Vagina (tissue), 2 donors: Measurements from ENCODE around the gene IL18.
A peak's percentile ranks its signal among the peaks of the same experiment; 100 is the strongest.

ENCODE experiments used
- POLR2A ChIP-seq, 2 donors: fragments of 450-650 bp; IDR thresholded peaks; one replicate each; pipeline ENCODE4 v1.6.1; 2017; ENCODE audit warnings: antibody characterized with exemption in 2 of 2, mild to moderate bottlenecking in 2 of 2, moderate library complexity in 2 of 2
- POLR2AphosphoS5 ChIP-seq, 2 donors: sonication (generic); formaldehyde crosslinking; IDR thresholded peaks; one replicate each; pipeline ENCODE4 v1.9.0; 2017; ENCODE audit warnings: antibody characterized with exemption in 2 of 2, mild to moderate bottlenecking in 2 of 2, low read depth in 1 of 2; ENCODE audit not compliant: insufficient read depth in 1 of 2
- TF ChIP-seq, protein P1 (sequence below), 3 experiments: fragments of 450-650 bp in 2 of 3; fragments of 200-600 bp in 1 of 3; sonication (generic) in 1 of 3; IDR thresholded peaks; one replicate each; pipeline ENCODE4 v1.5.1; 2017 to 2019; ENCODE audit warnings: antibody characterized with exemption in 3 of 3, mild to moderate bottlenecking in 2 of 3, moderate library complexity in 2 of 3

DNA sequence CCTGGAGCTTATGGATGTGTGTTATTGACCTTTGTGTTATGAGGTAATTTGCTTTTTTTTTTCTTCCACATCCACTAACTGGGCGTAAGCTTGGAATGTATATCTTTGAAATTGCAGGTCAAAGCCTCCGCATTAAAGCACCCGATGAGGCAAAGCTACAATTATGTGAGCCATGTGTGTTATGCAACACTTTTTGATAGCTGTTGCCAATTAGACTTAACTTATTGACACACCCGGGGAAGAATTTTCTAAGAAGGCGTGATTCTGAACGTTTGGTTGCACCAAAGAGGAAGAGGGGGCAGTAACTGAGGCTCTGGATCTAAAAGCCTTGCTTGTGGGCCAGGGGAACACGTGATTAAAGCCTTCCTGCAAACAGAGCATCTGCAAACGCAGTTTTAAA is 2.7 kb upstream of the IL18 start:
- TF ChIP-seq, protein P1, sequence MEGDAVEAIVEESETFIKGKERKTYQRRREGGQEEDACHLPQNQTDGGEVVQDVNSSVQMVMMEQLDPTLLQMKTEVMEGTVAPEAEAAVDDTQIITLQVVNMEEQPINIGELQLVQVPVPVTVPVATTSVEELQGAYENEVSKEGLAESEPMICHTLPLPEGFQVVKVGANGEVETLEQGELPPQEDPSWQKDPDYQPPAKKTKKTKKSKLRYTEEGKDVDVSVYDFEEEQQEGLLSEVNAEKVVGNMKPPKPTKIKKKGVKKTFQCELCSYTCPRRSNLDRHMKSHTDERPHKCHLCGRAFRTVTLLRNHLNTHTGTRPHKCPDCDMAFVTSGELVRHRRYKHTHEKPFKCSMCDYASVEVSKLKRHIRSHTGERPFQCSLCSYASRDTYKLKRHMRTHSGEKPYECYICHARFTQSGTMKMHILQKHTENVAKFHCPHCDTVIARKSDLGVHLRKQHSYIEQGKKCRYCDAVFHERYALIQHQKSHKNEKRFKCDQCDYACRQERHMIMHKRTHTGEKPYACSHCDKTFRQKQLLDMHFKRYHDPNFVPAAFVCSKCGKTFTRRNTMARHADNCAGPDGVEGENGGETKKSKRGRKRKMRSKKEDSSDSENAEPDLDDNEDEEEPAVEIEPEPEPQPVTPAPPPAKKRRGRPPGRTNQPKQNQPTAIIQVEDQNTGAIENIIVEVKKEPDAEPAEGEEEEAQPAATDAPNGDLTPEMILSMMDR (IDR thresholded peaks at IDR 0.05): no peak
- peak in 1 of 2 donors; percentile 28 for TF ChIP-seq POLR2AphosphoS5 (IDR thresholded peaks at IDR 0.05; ENCODE audit: insufficient read depth in 1 of 2, low read depth in 1 of 2)
- TF ChIP-seq POLR2A (IDR thresholded peaks at IDR 0.05): no peak
